Measurements from ENCODE around the gene LNP1.

LNP1 gene

GRCh38 chr3:100400419-100400779 lies 940 bp upstream of the LNP1 start:
- peaks cover 21% of the 10 kb centered on the region for H4K20me1 ChIP-seq (ENCODE audit: insufficient read depth, low read length)
- no peak for TF ChIP-seq CTCF (IDR thresholded peaks at IDR 0.05; ENCODE audit: low read depth, low read length)
- TF ChIP-seq EZH2phosphoT487 (IDR thresholded peaks at IDR 0.05; ENCODE audit: low read depth), result no peak
- H3K27ac ChIP-seq (ENCODE audit: low read length), result peak overlapping the region; percentile 87
- H3K36me3 ChIP-seq (replicated peaks; ENCODE audit: low read depth, low read length), result peaks cover 18% of the 10 kb centered on the region
- no peaks in the 10 kb centered on the region for H3K27me3 ChIP-seq (ENCODE audit: low read depth, low read length)
- H3K9ac ChIP-seq (ENCODE audit: low read length), result peak overlapping the region; percentile 89
- peak overlapping the region; percentile 88 for H3K4me2 ChIP-seq (ENCODE audit: low read length)
- H3K4me1 ChIP-seq (ENCODE audit: low read length), result peaks cover 30% of the 10 kb centered on the region
- peaks cover 85% of the 10 kb centered on the region for H3K79me2 ChIP-seq (ENCODE audit: low read length)
- no peaks in the 10 kb centered on the region for H3K9me3 ChIP-seq (ENCODE audit: insufficient read depth, low read length)
- peak overlapping the region; percentile 84 for H3K4me3 ChIP-seq (ENCODE audit: low read length)
- 0 out of 2 replicates have a peak overlapping the region, but pooled peaks have one; percentile 55 for H2AFZ ChIP-seq (ENCODE audit: low read depth, low read length)

- TF ChIP-seq EZH2phosphoT487 (IDR thresholded peaks at IDR 0.05; ENCODE audit: low read depth) (no peak), CTCF (IDR thresholded peaks at IDR 0.05; ENCODE audit: low read depth, low read length) (no peak)
- Histone ChIP-seq H3K9ac (ENCODE audit: low read length) (peak overlapping the region; percentile 89), H4K20me1 (ENCODE audit: insufficient read depth, low read length) (peaks cover 15% of the 10 kb centered on the region), H3K27me3 (ENCODE audit: low read depth, low read length) (no peaks in the 10 kb centered on the region), H3K79me2 (ENCODE audit: low read length) (peaks cover 73% of the 10 kb centered on the region), H3K4me1 (ENCODE audit: low read length) (peaks cover 24% of the 10 kb centered on the region), H3K9me3 (ENCODE audit: insufficient read depth, low read length) (peaks cover under 1% of the 10 kb centered on the region; the same call in 1 of the 2 replicates), H3K27ac (ENCODE audit: low read length) (peak overlapping the region; percentile 87), H2AFZ (ENCODE audit: low read depth, low read length) (peak overlapping the region; percentile 72), H3K4me3 (ENCODE audit: low read length) (peak overlapping the region; percentile 84), H3K36me3 (replicated peaks; ENCODE audit: low read depth, low read length) (peaks cover 18% of the 10 kb centered on the region), H3K4me2 (ENCODE audit: low read length) (peak overlapping the region; percentile 88)
Observed at GRCh38 chr3:100401674-100402041, 319 bp downstream of the LNP1 start.

- H3K27me3 ChIP-seq (ENCODE audit: low read depth, low read length), result no peaks in the 10 kb centered on the region
- H3K79me2 ChIP-seq (ENCODE audit: low read length), result peaks cover 67% of the 10 kb centered on the region
- H3K36me3 ChIP-seq (replicated peaks; ENCODE audit: low read depth, low read length), result peaks cover 24% of the 10 kb centered on the region
- peak overlapping the region; percentile 84 for H3K4me3 ChIP-seq (ENCODE audit: low read length)
- no peak for TF ChIP-seq CTCF (IDR thresholded peaks at IDR 0.05; ENCODE audit: low read depth, low read length)
- no peak for TF ChIP-seq EZH2phosphoT487 (IDR thresholded peaks at IDR 0.05; ENCODE audit: low read depth)
- peaks cover 6% of the 10 kb centered on the region for H3K9me3 ChIP-seq (ENCODE audit: insufficient read depth, low read length)
- no peak overlapping the region for H2AFZ ChIP-seq (ENCODE audit: low read depth, low read length)
- H3K9ac ChIP-seq (ENCODE audit: low read length), result peak overlapping the region; percentile 89
- H3K4me2 ChIP-seq (ENCODE audit: low read length), result peak overlapping the region; percentile 88
- H3K27ac ChIP-seq (ENCODE audit: low read length), result peak overlapping the region; percentile 87
- peaks cover 11% of the 10 kb centered on the region for H4K20me1 ChIP-seq (ENCODE audit: insufficient read depth, low read length)
- H3K4me1 ChIP-seq (ENCODE audit: low read length), result peaks cover 24% of the 10 kb centered on the region
Observed at GRCh38 chr3:100402256-100402655, 917 bp downstream of the LNP1 start.

DNA sequence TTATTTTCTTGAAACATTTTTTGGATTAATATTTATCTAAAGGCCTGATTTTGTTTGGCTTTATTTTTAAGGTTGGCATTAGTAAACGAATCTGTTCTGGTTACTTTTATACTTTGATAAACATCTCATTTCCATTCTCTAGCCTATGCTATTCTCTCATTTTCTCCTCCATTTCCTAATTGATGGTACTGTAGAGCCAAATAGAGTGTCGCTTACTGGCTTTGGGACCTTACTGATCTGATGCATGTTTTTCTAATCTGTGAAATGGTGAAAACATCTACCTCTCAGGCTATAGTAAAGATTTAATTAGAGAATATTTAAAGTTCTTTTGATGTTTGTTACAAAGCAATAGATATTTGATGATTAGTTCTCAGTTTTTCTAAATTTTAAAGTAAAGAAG lies 1.6 kb downstream of the LNP1 start:
- Histone ChIP-seq H3K36me3 (replicated peaks; ENCODE audit: low read depth, low read length) (peaks cover 30% of the 10 kb centered on the region), H3K27ac (ENCODE audit: low read length) (no peak overlapping the region), H3K79me2 (ENCODE audit: low read length) (peaks cover 62% of the 10 kb centered on the region), H4K20me1 (ENCODE audit: insufficient read depth, low read length) (peaks cover 11% of the 10 kb centered on the region), H3K4me2 (ENCODE audit: low read length) (peak overlapping the region; percentile 88), H2AFZ (ENCODE audit: low read depth, low read length) (no peak overlapping the region), H3K9ac (ENCODE audit: low read length) (peak overlapping the region; percentile 89), H3K9me3 (ENCODE audit: insufficient read depth, low read length) (peaks cover 12% of the 10 kb centered on the region), H3K4me1 (ENCODE audit: low read length) (peaks cover 24% of the 10 kb centered on the region), H3K27me3 (ENCODE audit: low read depth, low read length) (no peaks in the 10 kb centered on the region), H3K4me3 (ENCODE audit: low read length) (peak overlapping the region; percentile 84)
- TF ChIP-seq CTCF (IDR thresholded peaks at IDR 0.05; ENCODE audit: low read depth, low read length), result no peak
- TF ChIP-seq EZH2phosphoT487 (IDR thresholded peaks at IDR 0.05; ENCODE audit: low read depth), result no peak
